GM21515 (cell line): ENCODE data around the gene ZNF516.

Experiments
- ATAC-seq: cut with Tn5 transposase; IDR thresholded peaks from one replicate; pipeline ENCODE4 v1.9.1; 2021; ENCODE audit not compliant: unreplicated experiment

ZNF516 gene

GRCh38 chr18:76443519-76444445 is 51.3 kb downstream of the ZNF516 start:
- ATAC-seq: no peak

GRCh38 chr18:76442413-76443171 is 52.5 kb downstream of the ZNF516 start:
- no peak for ATAC-seq

- no peak for ATAC-seq
Measured at GRCh38 chr18:76441668-76442412, 53.2 kb downstream of the ZNF516 start.

GRCh38 chr18:76441002-76441667 is 53.9 kb downstream of the ZNF516 start:
- no peak for ATAC-seq

GRCh38 chr18:76437910-76438309 is 57.1 kb downstream of the ZNF516 start:
- no peak for ATAC-seq

- no peak for ATAC-seq
Measured at GRCh38 chr18:76437011-76437410, 58.0 kb downstream of the ZNF516 start.

- ATAC-seq: no peak
Measured at GRCh38 chr18:76436342-76436741, 58.7 kb downstream of the ZNF516 start.

GRCh38 chr18:76435316-76435989 is 59.6 kb downstream of the ZNF516 start:
- no peak for ATAC-seq

- ATAC-seq: no peak
Measured at GRCh38 chr18:76434452-76434851, 60.6 kb downstream of the ZNF516 start.

- no peak for ATAC-seq
Measured at GRCh38 chr18:76433788-76434187, 61.3 kb downstream of the ZNF516 start.

GRCh38 chr18:76432970-76433767 is 61.9 kb downstream of the ZNF516 start:
- no peak for ATAC-seq

GRCh38 chr18:76432274-76432755 is 62.7 kb downstream of the ZNF516 start:
- no peak for ATAC-seq

GRCh38 chr18:76431437-76432273 is 63.4 kb downstream of the ZNF516 start:
- ATAC-seq: no peak

GRCh38 chr18:76430636-76431035 is 64.4 kb downstream of the ZNF516 start:
- ATAC-seq: no peak

GRCh38 chr18:76429262-76430126 is 65.5 kb downstream of the ZNF516 start:
- no peak for ATAC-seq

GRCh38 chr18:76428396-76429261 is 66.4 kb downstream of the ZNF516 start:
- ATAC-seq: no peak
